Osteoblast (primary cell): ENCODE results near the gene CD302. TPM values are rescaled to one million over a fixed set of nuclear protein-coding genes. Genes with fewer than 3 reads are reported as not detected.

ENCODE experiments used
- DNase-seq: peaks from one replicate; pipeline ENCODE4 v3.0.0; 2011; ENCODE audit warnings: low spot score, mixed read lengths; ENCODE audit not compliant: insufficient read length; ENCODE audit errors: missing footprints
- H2AFZ ChIP-seq: 2 replicates; pipeline ENCODE4 v1.6.0; 2011; ENCODE audit warnings: mild to moderate bottlenecking, low read length
- H3K27ac ChIP-seq: 2 replicates; pipeline ENCODE4 v1.5.1; 2011; ENCODE audit warnings: mild to moderate bottlenecking, low read depth, low read length, moderate library complexity
- H3K27me3 ChIP-seq: 2 replicates; pipeline ENCODE4 v1.6.0; 2012; ENCODE audit warnings: mild to moderate bottlenecking, control low read depth, inconsistent platforms, low read length, moderate library complexity; ENCODE audit not compliant: insufficient read depth
- H3K36me3 ChIP-seq: 2 replicates; pipeline ENCODE4 v1.5.1; 2011; ENCODE audit warnings: mild to moderate bottlenecking, low read length, control low read depth, moderate library complexity; ENCODE audit not compliant: insufficient read depth
- H3K4me1 ChIP-seq: 2 replicates; pipeline ENCODE4 v1.5.1; 2011; ENCODE audit warnings: mild to moderate bottlenecking, low read length, control low read depth, moderate library complexity; ENCODE audit not compliant: insufficient read depth
- H3K4me2 ChIP-seq: 2 replicates; pipeline ENCODE4 v1.6.0; 2011; ENCODE audit warnings: mild to moderate bottlenecking, low read length; ENCODE audit not compliant: insufficient read depth
- H3K4me3 ChIP-seq: fragments of 200-600 bp; sonication (generic); 3 replicates; pipeline ENCODE4 v1.5.1; 2012; ENCODE audit warnings: mild to moderate bottlenecking, low read length, inconsistent platforms; ENCODE audit not compliant: insufficient read depth
- H3K79me2 ChIP-seq: 2 replicates; pipeline ENCODE4 v1.6.0; 2012; ENCODE audit warnings: mild to moderate bottlenecking, low read length, control low read depth, inconsistent platforms; ENCODE audit not compliant: insufficient read depth
- H3K9me3 ChIP-seq: 2 replicates; pipeline ENCODE4 v1.5.1; 2011; ENCODE audit warnings: low read depth, low read length, control low read depth
- H4K20me1 ChIP-seq: 2 replicates; pipeline ENCODE4 v1.6.0; 2012; ENCODE audit warnings: mild to moderate bottlenecking, low read length, control low read depth; ENCODE audit not compliant: insufficient read depth
- total RNA-seq: library from RNA; depleted of rRNA; stranded (reverse); fragments of >200 nt; gene quantifications from 2 replicates; pipeline ENCODE4 v1.2.3, GENCODE V29; 2012
- TF ChIP-seq, protein P1 (sequence below): IDR thresholded peaks from 2 replicates; pipeline ENCODE4 v1.5.1; 2011; ENCODE audit warnings: mild to moderate bottlenecking, low read depth, low read length, moderate library complexity; ENCODE audit errors: extremely low read depth

CD302 gene
- total RNA-seq, 1 donor = 14.5 TPM

DNA sequence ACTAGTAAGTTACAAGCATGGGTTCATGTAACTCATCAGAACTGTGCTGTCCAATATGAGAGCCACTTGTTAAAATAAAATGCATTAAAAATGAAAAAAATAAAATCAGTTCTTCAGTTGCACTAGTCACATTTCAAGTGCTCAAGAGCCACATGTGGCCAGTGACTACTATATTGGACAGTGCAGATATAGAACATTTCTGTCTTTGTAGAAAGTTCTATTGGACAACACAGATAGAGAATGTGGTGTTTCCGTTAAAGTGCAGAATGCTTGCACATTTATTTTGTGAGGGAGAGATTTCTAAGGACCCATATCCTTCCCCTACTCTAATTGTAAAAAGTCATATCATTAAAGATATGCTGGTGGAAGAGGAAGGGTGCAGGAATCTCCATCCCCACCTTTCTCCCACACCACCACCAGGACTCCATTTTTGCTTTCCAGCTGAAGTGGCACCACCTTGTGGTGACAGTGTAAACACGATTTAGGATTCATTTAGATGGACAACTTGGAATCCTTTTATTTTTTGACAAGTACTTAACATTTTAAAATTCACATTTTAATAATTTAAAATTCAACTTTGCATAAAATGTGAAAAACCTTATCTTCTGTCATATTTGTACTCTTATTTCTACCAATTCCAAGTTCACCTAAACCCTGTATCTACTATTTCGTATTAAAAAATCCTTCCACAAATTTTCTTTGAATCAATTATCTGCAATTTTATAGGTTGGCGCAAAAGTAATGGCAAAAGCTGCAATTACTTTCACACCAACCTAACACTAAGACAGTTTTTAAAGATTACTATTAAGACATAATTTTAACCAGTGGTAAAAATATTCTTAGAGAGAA, 9.4 kb upstream of the CD302 start:
- TF ChIP-seq, protein P1, sequence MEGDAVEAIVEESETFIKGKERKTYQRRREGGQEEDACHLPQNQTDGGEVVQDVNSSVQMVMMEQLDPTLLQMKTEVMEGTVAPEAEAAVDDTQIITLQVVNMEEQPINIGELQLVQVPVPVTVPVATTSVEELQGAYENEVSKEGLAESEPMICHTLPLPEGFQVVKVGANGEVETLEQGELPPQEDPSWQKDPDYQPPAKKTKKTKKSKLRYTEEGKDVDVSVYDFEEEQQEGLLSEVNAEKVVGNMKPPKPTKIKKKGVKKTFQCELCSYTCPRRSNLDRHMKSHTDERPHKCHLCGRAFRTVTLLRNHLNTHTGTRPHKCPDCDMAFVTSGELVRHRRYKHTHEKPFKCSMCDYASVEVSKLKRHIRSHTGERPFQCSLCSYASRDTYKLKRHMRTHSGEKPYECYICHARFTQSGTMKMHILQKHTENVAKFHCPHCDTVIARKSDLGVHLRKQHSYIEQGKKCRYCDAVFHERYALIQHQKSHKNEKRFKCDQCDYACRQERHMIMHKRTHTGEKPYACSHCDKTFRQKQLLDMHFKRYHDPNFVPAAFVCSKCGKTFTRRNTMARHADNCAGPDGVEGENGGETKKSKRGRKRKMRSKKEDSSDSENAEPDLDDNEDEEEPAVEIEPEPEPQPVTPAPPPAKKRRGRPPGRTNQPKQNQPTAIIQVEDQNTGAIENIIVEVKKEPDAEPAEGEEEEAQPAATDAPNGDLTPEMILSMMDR = peak; percentile 82
- no peaks in the 10 kb centered on the region for H4K20me1 ChIP-seq
- H3K79me2 ChIP-seq = no peaks in the 10 kb centered on the region
- peak; percentile 65 for DNase-seq
- H3K27ac ChIP-seq = no peak overlapping the region
- no peaks in the 10 kb centered on the region for H3K9me3 ChIP-seq
- H3K4me2 ChIP-seq = no peak overlapping the region
- peaks cover 12% of the 10 kb centered on the region for H3K27me3 ChIP-seq
- H3K4me1 ChIP-seq = no peaks in the 10 kb centered on the region
- H3K4me3 ChIP-seq = no peak overlapping the region
- H2AFZ ChIP-seq = no peak overlapping the region
- H3K36me3 ChIP-seq = no peaks in the 10 kb centered on the region

DNA sequence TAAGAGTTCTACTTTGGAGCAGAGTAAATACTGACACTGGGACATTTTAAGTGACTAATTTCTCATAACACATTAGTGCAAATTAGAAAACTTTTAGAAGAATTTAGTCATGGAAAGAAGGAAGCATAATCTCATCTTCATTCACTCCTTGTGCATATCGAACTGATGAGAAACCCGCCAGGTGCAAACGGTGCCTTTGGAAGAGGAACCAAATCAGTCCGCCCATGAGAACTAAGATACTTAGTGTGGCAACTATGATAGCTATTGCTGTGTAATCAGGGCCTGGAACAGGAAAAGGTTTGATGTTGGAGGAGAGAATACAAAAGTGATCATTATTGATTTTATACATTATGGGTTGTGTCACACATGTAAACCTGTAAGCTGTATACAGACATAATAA, 6.9 kb upstream of the CD302 start:
- no peaks in the 10 kb centered on the region for H3K4me1 ChIP-seq
- H3K4me2 ChIP-seq = no peak overlapping the region
- H3K27me3 ChIP-seq = peaks cover 12% of the 10 kb centered on the region
- DNase-seq = no peak
- H3K9me3 ChIP-seq = no peaks in the 10 kb centered on the region
- H3K79me2 ChIP-seq = no peaks in the 10 kb centered on the region
- H3K4me3 ChIP-seq = no peak overlapping the region
- H3K27ac ChIP-seq = no peak overlapping the region
- TF ChIP-seq, protein P1 = no peak
- no peaks in the 10 kb centered on the region for H3K36me3 ChIP-seq
- H2AFZ ChIP-seq = no peak overlapping the region
- H4K20me1 ChIP-seq = no peaks in the 10 kb centered on the region

DNA sequence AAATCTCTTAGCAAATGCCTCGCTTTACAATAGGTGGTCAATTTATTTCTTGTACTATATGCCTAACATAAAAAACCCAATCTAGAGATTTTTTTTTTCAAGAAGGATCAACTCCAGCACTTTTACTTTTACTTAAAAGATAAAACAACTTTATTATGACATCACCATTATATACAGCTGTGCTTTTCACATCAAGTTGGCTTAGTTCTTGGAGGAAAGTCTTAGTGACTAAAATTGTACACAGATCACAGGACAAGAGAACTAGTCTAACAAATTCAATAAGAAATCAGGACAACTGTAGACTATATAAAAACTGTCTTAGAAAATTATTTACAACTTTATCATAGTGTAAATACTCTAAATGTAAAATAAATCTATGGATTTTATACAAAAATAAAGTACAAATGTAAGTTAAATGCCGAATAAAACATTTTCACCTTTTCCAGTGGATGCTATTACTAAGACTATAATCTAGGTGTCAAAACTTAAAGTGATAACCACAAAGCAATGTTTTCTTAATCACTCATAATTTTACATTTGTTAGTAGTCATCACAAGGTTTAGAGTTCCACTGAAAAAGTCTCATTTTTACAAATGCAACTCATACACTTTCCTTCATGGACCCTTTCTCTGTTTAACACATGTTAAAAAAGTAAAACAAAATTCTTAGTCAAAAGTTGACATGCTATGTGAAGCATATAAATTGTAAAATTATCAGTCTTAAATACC, 5.4 kb upstream of the CD302 start:
- Histone ChIP-seq H3K4me1 (no peaks in the 10 kb centered on the region), H3K27me3 (peaks cover 16% of the 10 kb centered on the region), H3K79me2 (no peaks in the 10 kb centered on the region), H3K4me2 (no peak overlapping the region), H3K4me3 (no peak overlapping the region), H4K20me1 (no peaks in the 10 kb centered on the region), H2AFZ (no peak overlapping the region), H3K36me3 (no peaks in the 10 kb centered on the region), H3K9me3 (no peaks in the 10 kb centered on the region), H3K27ac (no peak overlapping the region)
- TF ChIP-seq, protein P1 = no peak
- DNase-seq = peak; percentile 49

DNA sequence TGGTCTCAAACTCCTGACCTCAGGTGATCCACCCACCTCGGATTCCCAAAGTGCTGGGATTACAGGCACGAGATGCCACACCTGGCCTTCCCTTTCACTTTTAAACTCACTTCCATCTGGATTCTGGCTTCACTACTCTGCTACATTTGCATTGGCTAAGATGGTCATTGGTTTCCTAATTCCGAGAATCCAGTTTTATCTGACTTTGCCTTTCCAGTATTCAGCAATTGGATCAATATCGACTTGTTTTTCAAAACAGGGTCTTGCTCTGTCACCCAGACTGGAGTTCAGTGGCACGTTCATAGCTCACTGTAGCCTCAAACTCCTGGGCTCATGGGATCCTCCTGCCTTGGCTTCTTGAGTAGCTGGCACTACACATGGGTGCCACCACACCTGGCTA, 4.7 kb upstream of the CD302 start:
- H3K4me3 ChIP-seq = no peak overlapping the region
- H4K20me1 ChIP-seq = no peaks in the 10 kb centered on the region
- peaks cover 13% of the 10 kb centered on the region for H3K27me3 ChIP-seq
- TF ChIP-seq, protein P1 = no peak
- no peaks in the 10 kb centered on the region for H3K36me3 ChIP-seq
- H3K4me1 ChIP-seq = no peaks in the 10 kb centered on the region
- no peak overlapping the region for H3K4me2 ChIP-seq
- no peaks in the 10 kb centered on the region for H3K9me3 ChIP-seq
- no peak overlapping the region for H3K27ac ChIP-seq
- DNase-seq = no peak
- no peaks in the 10 kb centered on the region for H3K79me2 ChIP-seq
- no peak overlapping the region for H2AFZ ChIP-seq
